Prostate gland (tissue), 2 donors: Measurements from ENCODE around the gene CDT1. TPM values are rescaled to one million over a fixed set of nuclear protein-coding genes. Genes with fewer than 3 reads are reported as not detected.

Source experiments
- DNase-seq: peaks from one replicate; pipeline ENCODE4 v3.0.0-alpha.2; 2019; ENCODE audit warnings: low spot score
- H3K27ac ChIP-seq, 2 donors: fragments of 200-600 bp; sonication (generic); 2 replicates each; pipeline ENCODE4 v1.5.1; 2017 to 2019
- H3K27me3 ChIP-seq: fragments of 200-600 bp; sonication (generic); replicated peaks from 2 replicates; pipeline ENCODE4 v1.5.1; 2019; ENCODE audit not compliant: insufficient read depth
- H3K36me3 ChIP-seq, 2 donors: fragments of 200-600 bp; sonication (generic); 1 replicate in 1 of 2; 2 replicates in 1 of 2; pipeline versions ENCODE4 v1.5.1 to v1.8.1; 2017 to 2019
- H3K4me1 ChIP-seq: fragments of 200-600 bp; sonication (generic); replicated peaks from 2 replicates; pipeline ENCODE4 v1.5.1; 2019
- H3K4me3 ChIP-seq, 2 donors: fragments of 200-600 bp; sonication (generic); 2 replicates each; pipeline ENCODE4 v1.5.1; 2017 to 2019
- H3K9me3 ChIP-seq: fragments of 200-600 bp; sonication (generic); 2 replicates; pipeline ENCODE4 v1.5.1; 2017
- CTCF ChIP-seq, 4 experiments: fragments of 200-600 bp in 2 of 4; fragments of 450-650 bp in 2 of 4; sonication (generic) in 2 of 4; IDR thresholded peaks; 1 replicate in 3 of 4; 2 replicates in 1 of 4; pipeline ENCODE4 v1.5.1; 2016 to 2019; ENCODE audit warnings: antibody characterized with exemption in 4 of 4, mild to moderate bottlenecking in 2 of 4, moderate library complexity in 2 of 4
- POLR2A ChIP-seq: fragments of 450-650 bp; IDR thresholded peaks from one replicate; pipeline ENCODE4 v1.6.1; 2016; ENCODE audit warnings: antibody characterized with exemption, mild to moderate bottlenecking
- POLR2AphosphoS5 ChIP-seq: sonication (generic); formaldehyde crosslinking; IDR thresholded peaks from one replicate; pipeline ENCODE4 v1.6.1; 2017; ENCODE audit warnings: antibody characterized with exemption
- WGBS: methylation state at CpG from one replicate; pipeline ENCODE4 v1.1.5; 2018; 5-methylcytosine and 5-hydroxymethylcytosine counted together
- intact Hi-C: fragments of 100-400 bp; cut with DNase I; formaldehyde crosslinking; loops from one replicate; pipeline ENCODE4 v1.14.2; 2022
- total RNA-seq, 2 donors: library from RNA; depleted of rRNA; stranded (reverse); fragments of >200 nt; gene quantifications; one replicate each; pipeline ENCODE4 v1.1.0, GENCODE V29; 2016

CDT1 gene
- total RNA-seq, 2 donors from 2014 or later: 4.3 to 7.6 TPM

GRCh38 chr16:88777471-88778270 is 25.9 kb upstream of the CDT1 start:
- Histone ChIP-seq H3K36me3 (no peaks in the 10 kb centered on the region), H3K27me3 (no peaks in the 10 kb centered on the region), H3K4me3 (no peak overlapping the region), H3K9me3 (no peaks in the 10 kb centered on the region), H3K27ac (no peak overlapping the region), H3K4me1 (peaks cover 11% of the 10 kb centered on the region)
- intact Hi-C loops: no loop called here
- TF ChIP-seq POLR2AphosphoS5 (no peak), CTCF (IDR thresholded peaks at IDR 0.05) (no peak), POLR2A (no peak)
- DNase-seq: no peak
- 80% methylated on average over 34 of the region's 34 CpGs for WGBS

GRCh38 chr16:88778271-88778525 is 25.4 kb upstream of the CDT1 start:
- Histone ChIP-seq H3K27me3 (no peaks in the 10 kb centered on the region), H3K4me3 (no peak overlapping the region), H3K27ac (no peak overlapping the region), H3K4me1 (peaks cover 7% of the 10 kb centered on the region), H3K36me3 (no peaks in the 10 kb centered on the region), H3K9me3 (no peaks in the 10 kb centered on the region)
- intact Hi-C loops: no loop called here
- WGBS: 71% methylated on average over 7 of the region's 7 CpGs
- DNase-seq: no peak
- no peak for TF ChIP-seq CTCF (IDR thresholded peaks at IDR 0.05)

- no peaks in the 10 kb centered on the region for H3K36me3 ChIP-seq
- H3K27ac ChIP-seq: no peak overlapping the region
- H3K4me3 ChIP-seq: no peak overlapping the region
- 85% methylated on average over 30 of the region's 30 CpGs for WGBS
- no peak for DNase-seq
- no peaks in the 10 kb centered on the region for H3K9me3 ChIP-seq
- no peaks in the 10 kb centered on the region for H3K27me3 ChIP-seq
- H3K4me1 ChIP-seq: peaks cover 3% of the 10 kb centered on the region
- TF ChIP-seq CTCF (IDR thresholded peaks at IDR 0.05) (no peak), POLR2A (no peak), POLR2AphosphoS5 (no peak)
- intact Hi-C loops: no loop called here
Measured at GRCh38 chr16:88778541-88779065, 25.0 kb upstream of the CDT1 start.

- 50% methylated on average over 34 of the region's 34 CpGs for WGBS
- Histone ChIP-seq H3K36me3 (no peaks in the 10 kb centered on the region), H3K4me1 (peaks cover 8% of the 10 kb centered on the region), H3K9me3 (no peaks in the 10 kb centered on the region), H3K27ac (peak overlapping the region in 1 of 2 donors; percentile 35), H3K27me3 (no peaks in the 10 kb centered on the region), H3K4me3 (no peak overlapping the region)
- TF ChIP-seq CTCF (IDR thresholded peaks at IDR 0.05) (no peak), POLR2A (no peak), POLR2AphosphoS5 (no peak)
- no peak for DNase-seq
- intact Hi-C loops: no loop called here
Measured at GRCh38 chr16:88779406-88780141, 24.0 kb upstream of the CDT1 start.
